ENCODE measurements around the gene CATSPERZ. TPM values are rescaled to one million over a fixed set of nuclear protein-coding genes. Genes with fewer than 3 reads are reported as not detected.

Gene CATSPERZ
- total RNA-seq, 1 donor, result not detected

DNA sequence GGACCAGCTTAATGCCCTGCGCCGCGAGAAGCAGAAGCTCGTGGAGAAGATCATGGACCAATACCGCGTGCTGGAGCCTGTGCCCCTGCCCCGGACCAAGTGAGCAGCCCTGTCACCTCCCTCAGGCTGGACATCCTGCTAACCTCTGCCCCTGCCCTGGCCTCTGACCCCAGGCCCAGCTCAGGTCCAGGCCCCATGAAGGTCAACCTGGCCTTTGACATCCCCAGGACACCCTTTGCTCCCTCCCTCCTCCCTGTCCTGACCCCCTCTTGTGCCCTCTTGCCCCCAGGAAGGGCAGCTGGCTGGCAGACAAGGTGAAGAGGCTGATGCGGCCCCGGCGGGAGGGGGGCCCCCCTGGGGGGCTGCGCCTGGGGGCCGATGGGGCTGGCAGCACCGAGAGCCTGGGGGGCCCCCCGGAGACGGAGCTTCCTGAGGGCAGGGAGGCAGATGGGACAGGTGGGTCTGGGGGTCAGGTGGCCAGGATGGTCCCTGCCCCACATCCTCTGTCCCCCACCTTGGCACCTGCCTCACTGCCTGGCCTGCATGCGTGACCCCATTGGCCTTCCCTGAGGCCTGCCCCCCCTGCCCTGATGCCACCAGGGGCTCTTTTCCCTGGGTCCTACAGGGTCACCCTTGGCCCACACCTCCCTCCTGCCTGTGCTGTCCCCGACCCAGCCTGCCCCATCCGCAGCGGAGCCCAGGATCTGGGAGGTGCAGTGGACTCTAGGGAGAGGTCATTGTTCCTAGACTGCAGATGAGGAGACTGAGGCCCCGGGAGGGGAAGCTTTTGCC lies 53.8 kb downstream of the CATSPERZ start:
- H3K36me3 ChIP-seq (ENCODE audit: insufficient read depth, low read length), result no peaks in the 10 kb centered on the region
- no peaks in the 10 kb centered on the region for H3K9me3 ChIP-seq (ENCODE audit: low read depth, low read length)
- H3K79me2 ChIP-seq (ENCODE audit: insufficient read depth, low read length), result peaks cover 3% of the 10 kb centered on the region
- no peak overlapping the region for H2AFZ ChIP-seq (ENCODE audit: low read length)
- no peak overlapping the region for H3K27ac ChIP-seq (ENCODE audit: low read depth, low read length)
- H4K20me1 ChIP-seq (ENCODE audit: insufficient read depth, low read length), result no peaks in the 10 kb centered on the region
- DNase-seq (ENCODE audit: insufficient read length, low spot score, missing footprints), result no peak
- H3K4me1 ChIP-seq (ENCODE audit: insufficient read depth, low read length), result peaks cover 17% of the 10 kb centered on the region
- no peaks in the 10 kb centered on the region for H3K27me3 ChIP-seq (ENCODE audit: insufficient read depth, low read length)
- H3K4me3 ChIP-seq (ENCODE audit: insufficient read depth, low read length), result no peak overlapping the region
- no peak overlapping the region for H3K4me2 ChIP-seq (ENCODE audit: insufficient read depth, low read length)
- TF ChIP-seq, protein P1, sequence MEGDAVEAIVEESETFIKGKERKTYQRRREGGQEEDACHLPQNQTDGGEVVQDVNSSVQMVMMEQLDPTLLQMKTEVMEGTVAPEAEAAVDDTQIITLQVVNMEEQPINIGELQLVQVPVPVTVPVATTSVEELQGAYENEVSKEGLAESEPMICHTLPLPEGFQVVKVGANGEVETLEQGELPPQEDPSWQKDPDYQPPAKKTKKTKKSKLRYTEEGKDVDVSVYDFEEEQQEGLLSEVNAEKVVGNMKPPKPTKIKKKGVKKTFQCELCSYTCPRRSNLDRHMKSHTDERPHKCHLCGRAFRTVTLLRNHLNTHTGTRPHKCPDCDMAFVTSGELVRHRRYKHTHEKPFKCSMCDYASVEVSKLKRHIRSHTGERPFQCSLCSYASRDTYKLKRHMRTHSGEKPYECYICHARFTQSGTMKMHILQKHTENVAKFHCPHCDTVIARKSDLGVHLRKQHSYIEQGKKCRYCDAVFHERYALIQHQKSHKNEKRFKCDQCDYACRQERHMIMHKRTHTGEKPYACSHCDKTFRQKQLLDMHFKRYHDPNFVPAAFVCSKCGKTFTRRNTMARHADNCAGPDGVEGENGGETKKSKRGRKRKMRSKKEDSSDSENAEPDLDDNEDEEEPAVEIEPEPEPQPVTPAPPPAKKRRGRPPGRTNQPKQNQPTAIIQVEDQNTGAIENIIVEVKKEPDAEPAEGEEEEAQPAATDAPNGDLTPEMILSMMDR (IDR thresholded peaks at IDR 0.05; ENCODE audit: extremely low read depth, low read depth, low read length), result no peak

Small RNAs within 50 kb of the gene (small RNA-seq; reads per million reads assigned to genes)
- gene MIR7155 (not detected), gene RF00019 (not detected)

Other genes with a start within 250 kb of the CATSPERZ start
- 17.7 TPM in 2 replicates for gene MACROD1, start 134.2 kb upstream of the CATSPERZ start, total RNA-seq
- 85.5 and 94.5 TPM in 2 replicates for gene STIP1, start 114.2 kb upstream of the CATSPERZ start, total RNA-seq
- gene FERMT3, start 93.6 kb upstream of the CATSPERZ start, total RNA-seq, result 0.59 and 1.1 TPM in 2 replicates
- 32.2 and 33.0 TPM in 2 replicates for gene TRPT1, start 74.2 kb upstream of the CATSPERZ start, total RNA-seq
- gene NUDT22, start 74.1 kb upstream of the CATSPERZ start, total RNA-seq, result 46.6 and 56.5 TPM in 2 replicates
- gene DNAJC4, start 69.8 kb upstream of the CATSPERZ start, total RNA-seq, result 8.0 and 9.8 TPM in 2 replicates
- gene VEGFB, start 65.8 kb upstream of the CATSPERZ start, total RNA-seq, result 37.6 and 41.5 TPM in 2 replicates
- gene FKBP2, start 59.3 kb upstream of the CATSPERZ start, total RNA-seq, result 31.1 and 32.7 TPM in 2 replicates
- gene PPP1R14B, start 53.4 kb upstream of the CATSPERZ start, total RNA-seq, result 136 and 139 TPM in 2 replicates
- 25.3 and 25.6 TPM in 2 replicates for gene PLCB3, start 48.8 kb upstream of the CATSPERZ start, total RNA-seq
- 70.9 and 71.3 TPM in 2 replicates for gene BAD, start 15.7 kb upstream of the CATSPERZ start, total RNA-seq
- 13.3 and 18.5 TPM in 2 replicates for gene GPR137, start 14.5 kb upstream of the CATSPERZ start, total RNA-seq
- 0.29 and 0.36 TPM in 2 replicates for gene KCNK4, start 9.1 kb upstream of the CATSPERZ start, total RNA-seq
- 24.5 and 28.6 TPM in 2 replicates for gene ESRRA, start 5.2 kb downstream of the CATSPERZ start, total RNA-seq
- 104 and 123 TPM in 2 replicates for gene TRMT112, start 17.2 kb downstream of the CATSPERZ start, total RNA-seq
- gene PRDX5, start 17.8 kb downstream of the CATSPERZ start, total RNA-seq, result 238 and 245 TPM in 2 replicates
- 0.29 and 1.4 TPM in 2 replicates for gene CCDC88B, start 39.8 kb downstream of the CATSPERZ start, total RNA-seq
- gene RPS6KA4, start 58.8 kb downstream of the CATSPERZ start, total RNA-seq, result 35.9 and 39.4 TPM in 2 replicates

All from osteoblast (primary cell).